NCI-H1436 (cell line): Measurements from ENCODE around the gene SFTA2.
"Not testable (repeated sequence)": the region's sequence is repeated elsewhere in the genome, so short reads cannot be mapped to it uniquely, and the experiment has no call there.

ENCODE experiments used
- DNase-seq: peaks from one replicate; lab custom pipeline; 2025; lab: John Stamatoyannopoulos, UW

SFTA2 gene

DNA sequence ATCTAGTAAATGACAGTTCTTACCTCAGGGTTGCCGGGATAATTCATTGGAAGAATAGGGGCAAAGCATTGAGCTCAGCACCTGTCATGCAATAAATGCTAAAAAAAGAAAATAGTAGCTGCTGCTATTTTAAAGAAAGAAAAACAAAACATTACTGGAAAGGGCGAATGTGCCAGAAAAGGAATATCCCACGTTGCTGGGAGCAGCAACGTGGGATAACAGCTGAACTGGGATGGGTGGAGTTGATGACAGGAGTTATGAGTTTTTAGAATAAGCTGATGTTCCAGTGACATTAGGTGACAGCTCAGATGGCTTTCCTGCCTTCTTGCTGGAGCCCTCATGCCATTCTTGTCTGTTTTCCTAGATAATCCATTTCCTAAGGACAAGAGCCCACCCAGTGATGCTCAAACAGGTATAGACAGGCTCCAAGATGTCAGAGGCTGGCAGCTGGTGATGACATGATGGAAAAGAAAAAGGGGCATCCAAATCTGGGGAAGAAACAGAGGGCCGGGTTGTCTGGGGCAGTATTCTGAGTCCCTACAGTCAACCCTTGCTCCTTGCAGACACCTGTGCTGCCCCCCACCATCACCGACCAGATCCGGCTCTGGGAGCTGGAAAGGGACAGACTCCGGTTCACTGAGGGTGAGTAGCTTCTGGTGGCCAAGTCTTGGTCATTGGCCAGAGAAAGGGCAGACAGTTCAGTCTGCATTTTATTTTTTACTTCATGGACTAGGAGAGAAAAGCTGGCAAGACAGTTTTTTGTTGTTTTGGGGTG lies 19.0 kb downstream of the SFTA2 start:
- DNase-seq: no peak

GRCh38 chr6:30910473-30910872 lies 21.5 kb downstream of the SFTA2 start:
- not testable (repeated sequence) for DNase-seq

GRCh38 chr6:30908700-30909099 lies 23.3 kb downstream of the SFTA2 start:
- no peak for DNase-seq

DNA sequence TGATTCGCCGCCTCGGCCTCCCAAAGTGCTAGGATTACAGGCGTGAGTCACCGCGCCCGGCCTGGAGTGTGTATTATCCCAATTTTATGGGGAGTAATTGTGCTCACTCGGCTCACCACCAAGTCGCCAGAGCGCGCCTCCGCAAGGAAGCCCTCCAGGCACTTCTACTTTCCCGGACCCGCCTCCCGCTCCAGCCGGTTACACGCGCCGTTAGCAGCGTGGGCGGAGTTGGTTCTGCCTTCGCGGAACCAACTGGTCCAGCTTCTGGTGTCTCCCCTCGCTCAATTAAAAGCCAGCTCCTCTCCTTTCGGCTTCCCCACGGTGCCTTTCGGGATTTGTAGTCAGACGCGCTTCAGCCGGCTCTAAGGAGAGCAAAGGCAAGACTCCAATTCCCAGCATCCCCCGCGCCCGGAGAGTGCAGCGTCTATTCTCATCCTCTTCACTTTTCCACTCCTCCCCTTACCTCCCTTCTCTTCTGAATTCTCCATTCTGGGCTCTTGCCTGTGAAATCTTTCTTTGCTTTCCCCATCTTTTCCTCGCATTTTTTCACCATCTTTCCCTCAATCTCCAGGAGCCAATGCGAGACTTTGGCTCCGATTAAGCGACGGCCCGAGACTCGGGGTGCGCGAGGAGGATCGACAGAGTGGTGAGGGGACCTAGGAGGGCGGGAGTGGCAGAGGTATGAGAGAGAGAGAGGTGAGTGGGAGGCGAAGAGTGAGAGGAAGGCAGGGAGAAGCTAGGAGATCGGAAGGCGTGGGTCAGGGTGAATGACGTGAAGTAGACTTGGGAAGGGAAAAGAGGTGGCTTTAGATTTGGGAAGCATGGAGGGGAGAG lies 24.0 kb downstream of the SFTA2 start, which contains the start of gene GTF2H4:
Gene GTF2H4 (plus strand): TSS at position 450 of the 834 bp plus-strand sequence.
- DNase-seq: peak; percentile 98

- not testable (repeated sequence) for DNase-seq
These were observed 24.6 kb downstream of the SFTA2 start for GRCh38 chr6:30907290-30907757.

DNA sequence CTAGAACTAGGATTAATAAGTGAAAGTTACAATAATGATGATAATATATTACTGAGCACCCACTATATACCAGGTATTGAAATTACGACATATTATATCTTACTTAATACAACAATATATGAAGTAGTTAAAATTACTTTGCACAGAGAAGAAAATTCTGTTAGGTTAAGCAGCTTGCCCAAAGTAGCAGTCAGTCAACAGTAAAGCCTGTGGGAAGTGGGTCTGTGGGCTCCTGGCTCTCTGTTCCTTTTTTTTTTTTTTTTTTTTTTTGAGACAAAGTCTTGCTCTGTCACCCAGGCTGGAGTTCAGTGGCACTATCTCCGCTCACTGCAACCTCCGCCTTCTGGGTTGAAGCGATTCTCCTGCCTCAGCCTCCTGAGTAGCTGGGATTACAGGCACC lies 28.7 kb downstream of the SFTA2 start:
- no peak for DNase-seq

GRCh38 chr6:30902709-30903108 lies 29.3 kb downstream of the SFTA2 start:
- DNase-seq: no peak

- not testable (repeated sequence) for DNase-seq
These were observed 29.8 kb downstream of the SFTA2 start for GRCh38 chr6:30902196-30902595.

DNA sequence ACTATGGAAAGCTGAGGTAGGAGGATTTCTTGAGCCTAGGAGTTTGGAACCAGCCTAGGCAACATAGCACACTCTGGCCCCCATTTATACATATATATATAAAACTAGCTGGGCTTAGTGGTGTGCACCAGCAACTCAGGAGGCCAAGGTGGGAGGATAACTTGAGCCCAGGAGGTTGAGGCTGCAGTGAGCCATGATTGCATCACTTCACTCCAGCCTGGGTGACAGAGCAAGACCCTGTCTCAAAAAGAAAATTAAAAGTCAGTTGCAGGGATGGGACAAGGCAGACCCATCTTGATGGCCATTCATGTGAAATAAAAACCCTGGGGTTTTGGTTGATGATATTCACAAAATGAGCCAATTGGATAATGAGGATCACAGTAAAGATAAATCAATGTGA lies 30.5 kb downstream of the SFTA2 start:
- no peak for DNase-seq

DNA sequence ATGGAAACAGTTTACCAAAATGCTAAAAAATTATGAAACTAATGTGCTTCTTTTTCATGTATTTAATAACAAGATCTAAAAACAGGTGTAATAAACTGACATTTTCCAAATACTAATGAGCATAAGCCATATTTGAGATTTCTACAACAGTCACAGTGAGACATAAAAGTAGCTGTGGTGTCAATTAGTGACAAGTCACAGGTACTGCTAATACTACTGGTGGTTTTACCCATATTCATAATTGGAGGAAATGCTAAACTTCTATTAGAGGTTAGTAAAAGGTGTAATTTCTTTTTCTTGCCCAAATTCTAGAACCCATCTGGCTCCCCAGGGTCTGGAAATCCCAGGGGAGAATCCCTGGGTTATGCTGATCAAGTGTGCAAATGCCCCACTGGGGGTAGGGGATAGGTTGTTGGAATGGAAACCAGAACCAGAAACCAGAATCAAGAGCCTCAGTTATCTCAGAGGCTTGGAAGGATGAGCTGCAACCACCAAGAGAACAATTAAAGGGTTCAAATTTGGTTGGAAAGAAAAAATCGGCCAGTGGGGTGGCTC lies 31.0 kb downstream of the SFTA2 start:
- no peak for DNase-seq

DNA sequence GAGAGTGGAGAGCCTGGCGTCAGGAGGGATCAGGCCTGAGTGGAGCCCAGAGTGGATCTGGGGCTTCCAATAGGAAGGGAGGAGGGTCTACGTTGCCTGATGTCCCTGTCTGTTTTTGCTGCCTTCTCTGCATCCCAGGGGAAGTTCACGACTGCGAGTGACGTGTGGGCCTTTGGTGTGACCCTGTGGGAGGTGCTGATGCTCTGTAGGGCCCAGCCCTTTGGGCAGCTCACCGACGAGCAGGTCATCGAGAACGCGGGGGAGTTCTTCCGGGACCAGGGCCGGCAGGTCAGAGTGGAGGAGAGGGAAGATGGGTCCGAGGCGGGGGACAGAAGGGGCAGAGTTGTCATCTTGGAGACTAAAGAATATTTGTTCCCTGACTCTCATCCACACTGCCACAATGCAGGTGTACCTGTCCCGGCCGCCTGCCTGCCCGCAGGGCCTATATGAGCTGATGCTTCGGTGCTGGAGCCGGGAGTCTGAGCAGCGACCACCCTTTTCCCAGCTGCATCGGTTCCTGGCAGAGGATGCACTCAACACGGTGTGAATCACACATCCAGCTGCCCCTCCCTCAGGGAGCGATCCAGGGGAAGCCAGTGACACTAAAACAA lies 33.1 kb downstream of the SFTA2 start:
- DNase-seq: no peak

DNA sequence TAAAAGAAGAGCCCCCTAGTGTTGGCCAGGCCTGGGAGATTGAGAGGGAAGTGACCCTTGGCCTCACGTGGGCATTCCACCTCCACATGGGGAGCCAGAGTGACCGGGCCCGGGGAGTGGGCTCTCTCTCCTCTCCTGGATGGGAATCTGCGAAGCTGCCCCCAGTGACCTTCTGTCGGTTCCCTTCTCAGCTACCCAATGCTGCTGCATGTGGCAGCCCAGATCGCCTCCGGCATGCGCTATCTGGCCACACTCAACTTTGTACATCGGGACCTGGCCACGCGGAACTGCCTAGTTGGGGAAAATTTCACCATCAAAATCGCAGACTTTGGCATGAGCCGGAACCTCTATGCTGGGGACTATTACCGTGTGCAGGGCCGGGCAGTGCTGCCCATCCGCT lies 34.1 kb downstream of the SFTA2 start:
- DNase-seq: no peak

- no peak for DNase-seq
These were observed 35.4 kb downstream of the SFTA2 start for GRCh38 chr6:30896541-30896940.

- DNase-seq: no peak
These were observed 36.6 kb downstream of the SFTA2 start for GRCh38 chr6:30895343-30895742.

DNA sequence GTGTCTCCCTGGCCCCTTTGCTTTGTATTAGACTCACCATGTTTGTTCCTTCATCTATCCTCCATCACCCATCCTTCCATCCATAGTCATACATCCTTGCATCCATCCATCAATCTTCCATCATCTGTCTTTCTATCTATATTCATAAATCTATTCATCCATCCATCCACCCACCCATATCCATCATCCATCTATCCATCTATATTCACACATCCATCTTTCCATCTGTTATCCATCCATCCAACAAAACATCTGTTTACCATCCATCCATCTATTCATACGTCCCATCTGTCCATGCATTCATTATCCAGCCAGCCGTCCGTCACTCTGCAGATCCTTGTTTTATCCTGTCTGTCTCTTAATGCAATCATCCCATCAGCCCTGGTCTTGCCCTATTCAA lies 37.0 kb downstream of the SFTA2 start:
- DNase-seq: no peak

- DNase-seq: no peak
These were observed 37.6 kb downstream of the SFTA2 start for GRCh38 chr6:30894381-30894780.

DNA sequence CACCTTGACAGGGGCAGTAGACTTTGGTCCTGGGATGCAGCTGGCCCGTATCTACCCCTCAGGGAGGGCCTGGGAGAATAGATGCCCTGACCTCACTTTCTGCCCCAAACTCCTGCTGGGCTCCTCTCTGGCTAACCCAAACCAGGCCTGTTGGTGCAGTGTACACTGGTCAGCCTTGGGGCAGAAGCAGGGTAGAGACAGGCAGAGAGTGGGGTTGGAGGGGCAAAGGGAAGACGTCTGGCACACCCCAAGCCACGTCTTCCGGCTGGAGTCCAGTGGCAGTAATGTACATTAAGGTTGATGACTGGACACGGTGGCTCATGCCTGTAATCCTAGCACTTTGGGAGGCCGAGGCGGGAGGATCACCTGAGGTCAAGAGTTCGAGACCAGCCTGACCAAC lies 38.3 kb downstream of the SFTA2 start:
- no peak for DNase-seq

GRCh38 chr6:30893001-30893591 lies 38.9 kb downstream of the SFTA2 start:
- no peak for DNase-seq

- no peak for DNase-seq
These were observed 40.0 kb downstream of the SFTA2 start for GRCh38 chr6:30891816-30892538.

GRCh38 chr6:30891450-30891723 lies 40.6 kb downstream of the SFTA2 start:
- DNase-seq: no peak

DNA sequence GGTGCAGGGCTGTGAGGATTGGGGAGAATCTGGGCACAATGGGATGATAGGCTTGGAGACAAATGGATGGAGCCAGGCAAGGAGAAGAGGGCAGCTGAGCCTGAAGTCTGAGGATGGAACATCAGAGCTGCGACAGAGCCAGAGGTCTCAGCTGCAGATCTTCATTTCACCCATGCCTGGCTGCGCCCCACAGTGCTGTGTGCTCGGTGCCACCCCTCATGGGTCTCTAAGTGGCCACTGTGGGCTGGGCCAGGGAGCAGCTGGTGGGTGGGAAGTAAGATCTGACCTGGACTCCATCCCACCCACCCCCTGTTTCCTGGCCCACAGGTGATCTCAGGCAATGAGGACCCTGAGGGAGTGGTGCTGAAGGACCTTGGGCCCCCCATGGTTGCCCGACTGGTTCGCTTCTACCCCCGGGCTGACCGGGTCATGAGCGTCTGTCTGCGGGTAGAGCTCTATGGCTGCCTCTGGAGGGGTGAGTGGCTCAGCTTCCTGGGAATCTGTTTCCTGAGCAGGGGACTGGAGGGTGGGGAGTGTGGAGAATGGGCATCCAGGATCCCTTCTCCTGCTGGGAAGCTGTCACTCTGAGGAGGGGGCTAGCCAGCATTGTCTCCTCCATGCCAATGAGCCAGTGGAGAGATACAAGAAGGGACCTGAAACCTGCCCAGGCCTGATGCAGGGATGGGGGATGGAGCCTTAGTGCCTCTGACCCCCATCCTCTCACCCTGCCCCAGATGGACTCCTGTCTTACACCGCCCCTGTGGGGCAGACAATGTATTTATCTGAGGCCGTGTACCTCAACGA lies 41.1 kb downstream of the SFTA2 start:
- no peak for DNase-seq
